ENCODE results near the gene SRSF7. TPM values are rescaled to one million over a fixed set of nuclear protein-coding genes. Genes with fewer than 3 reads are reported as not detected.
"Not testable (repeated sequence)": the region's sequence is repeated elsewhere in the genome, so short reads cannot be mapped to it uniquely, and the experiment has no call there.

Gene SRSF7
- 99.0 TPM for polyA plus RNA-seq (2013, experiment 1 of 2)
- 108 TPM for polyA plus RNA-seq (2013, experiment 2 of 2)

DNA sequence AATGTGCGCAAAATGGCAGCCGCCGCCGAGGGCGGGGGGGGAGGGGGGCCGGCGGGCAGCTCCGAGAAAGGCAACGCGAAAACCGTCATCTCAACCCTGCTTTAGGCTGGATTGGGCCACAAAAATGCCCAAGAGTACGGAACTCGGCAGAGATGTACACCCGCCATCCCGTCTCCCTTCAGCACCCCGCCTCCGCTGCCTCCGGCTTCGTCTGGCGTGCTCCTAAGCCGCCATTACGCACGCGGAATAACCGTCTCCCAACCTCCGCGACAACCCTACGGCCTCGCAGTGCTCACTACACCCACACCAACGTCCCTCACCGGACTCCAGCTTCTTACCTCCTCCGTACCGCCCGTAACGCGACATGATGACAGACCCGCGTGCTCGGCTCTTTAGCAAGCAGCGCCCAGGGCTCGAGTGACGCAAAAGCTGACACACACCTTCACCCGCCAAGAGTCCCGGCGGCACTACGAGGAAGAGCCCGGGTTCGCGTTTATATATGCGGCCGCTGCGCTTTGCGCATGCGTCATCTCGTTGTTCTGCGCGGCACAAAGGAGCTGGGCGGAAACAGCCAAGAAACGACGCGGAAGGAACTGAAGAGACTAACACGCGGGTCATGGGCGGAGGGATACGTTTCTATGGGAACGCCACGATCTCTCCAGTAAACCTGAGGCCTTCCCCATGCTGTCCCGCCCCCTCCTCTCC lies at the start of gene SRSF7:
SRSF7 (minus strand) TSS at position 471 of the 705 bp plus-strand sequence; CDS start at position 366, 105 bp downstream.
- Histone ChIP-seq H3K36me3 (ENCODE audit: control insufficient read depth in 1 of 2, insufficient read depth in 2 of 2, low read depth in 1 of 2, low read length in 2 of 2) (peaks cover 9 to 39% of the 10 kb centered on the region in 2 experiments), H3K79me1 (replicated peaks; ENCODE audit: low read length, poor library complexity, severe bottlenecking) (no peaks in the 10 kb centered on the region), H2AK5ac (ENCODE audit: low read length, severe bottlenecking) (peak within 1 kb of the TSS; percentile 36), H2BK15ac (ENCODE audit: low read depth, poor library complexity, severe bottlenecking) (peak within 1 kb of the TSS; percentile 44), H4K91ac (ENCODE audit: low read length) (peak within 1 kb of the TSS; percentile 97), H2AFZ (ENCODE audit: low read depth, low read length) (peak within 1 kb of the TSS; percentile 91), H3K4me1 (ENCODE audit: control insufficient read depth, insufficient read depth, low read depth, low read length) (peaks cover 6% of the 10 kb centered on the region), H3K27ac (ENCODE audit: low read length, poor library complexity, severe bottlenecking) (peak within 1 kb of the TSS; percentile 86), H3K27me3 (ENCODE audit: control insufficient read depth in 1 of 2, insufficient read depth in 1 of 2, low read length in 2 of 2) (no peaks in the 10 kb centered on the region), H3K4ac (ENCODE audit: low read depth in 1 of 2, low read length in 2 of 2) (peak within 1 kb of the TSS; percentile 77 to 99), H2BK5ac (ENCODE audit: low read depth, low read length, poor library complexity, severe bottlenecking) (peak within 1 kb of the TSS; percentile 71), H3K14ac (ENCODE audit: low read length in 2 of 2) (peak within 1 kb of the TSS in 1 of 2 experiments; percentile 78), H3K9me3 (ENCODE audit: control insufficient read depth, low read length) (no peaks in the 10 kb centered on the region), H2BK120ac (ENCODE audit: low read depth, low read length) (peak within 1 kb of the TSS; percentile 64), H3K23ac (ENCODE audit: low read length in 2 of 2) (peak within 1 kb of the TSS in 1 of 2 experiments; percentile 42), H3K9ac (ENCODE audit: low read length) (peak within 1 kb of the TSS; percentile 100), H3K18ac (ENCODE audit: low read depth in 1 of 2, low read length in 2 of 2) (peak within 1 kb of the TSS; percentile 92 to 99), H3K4me3 (ENCODE audit: insufficient read depth in 1 of 2, low read depth in 1 of 2, low read length in 2 of 2) (peak within 1 kb of the TSS; percentile 88 to 100), H2BK12ac (ENCODE audit: low read length in 2 of 2) (peak within 1 kb of the TSS; percentile 73 to 79), H4K8ac (ENCODE audit: low read length) (peak within 1 kb of the TSS; percentile 97), H3K4me2 (ENCODE audit: low read length, poor library complexity, severe bottlenecking) (peak within 1 kb of the TSS; percentile 73)
- WGBS, result under 1% methylated on average over 65 of the region's 68 CpGs
- DNase-seq, result peak; percentile 100

DNA sequence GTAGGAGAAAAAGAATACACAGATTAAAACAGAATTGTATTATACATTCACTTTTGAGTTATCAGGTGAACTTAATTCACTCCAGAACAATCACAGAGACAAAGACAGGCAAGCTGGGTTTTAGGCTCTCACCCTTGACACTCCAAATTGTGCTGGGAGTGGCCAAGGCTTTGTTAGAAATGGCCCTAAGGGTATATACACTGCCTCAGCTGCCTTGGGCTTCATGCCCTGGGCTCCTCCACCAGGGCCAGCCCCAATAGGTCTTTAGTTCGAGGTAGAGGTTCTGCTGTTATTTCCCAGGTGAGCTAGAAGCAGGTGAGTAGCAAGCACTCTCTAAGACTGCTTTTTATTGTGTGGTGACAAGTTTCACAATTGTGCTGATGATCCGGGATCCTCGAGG lies 46.8 kb upstream of the SRSF7 start:
- no peak overlapping the region for H2BK12ac ChIP-seq (ENCODE audit: low read length in 2 of 2)
- no peak overlapping the region for H2BK15ac ChIP-seq (ENCODE audit: low read depth, poor library complexity, severe bottlenecking)
- no peak overlapping the region for H3K9ac ChIP-seq (ENCODE audit: low read length)
- WGBS, result 95% methylated on average over 3 of the region's 3 CpGs
- H3K27ac ChIP-seq (ENCODE audit: low read length, poor library complexity, severe bottlenecking), result no peak overlapping the region
- H3K4ac ChIP-seq (ENCODE audit: low read depth in 1 of 2, low read length in 2 of 2), result no peak overlapping the region
- H2BK5ac ChIP-seq (ENCODE audit: low read depth, low read length, poor library complexity, severe bottlenecking), result no peak overlapping the region
- no peak overlapping the region for H2BK120ac ChIP-seq (ENCODE audit: low read depth, low read length)
- peaks cover 2% of the 10 kb centered on the region for H3K4me1 ChIP-seq (ENCODE audit: control insufficient read depth, insufficient read depth, low read depth, low read length)
- no peak overlapping the region for H3K14ac ChIP-seq (ENCODE audit: low read length in 2 of 2)
- H2AFZ ChIP-seq (ENCODE audit: low read depth, low read length), result no peak overlapping the region
- no peak overlapping the region for H2AK5ac ChIP-seq (ENCODE audit: low read length, severe bottlenecking)
- no peak overlapping the region for H3K4me3 ChIP-seq (ENCODE audit: insufficient read depth in 1 of 2, low read depth in 1 of 2, low read length in 2 of 2)
- no peaks in the 10 kb centered on the region for H3K9me3 ChIP-seq (ENCODE audit: control insufficient read depth, low read length)
- no peak overlapping the region for H4K91ac ChIP-seq (ENCODE audit: low read length)
- H4K8ac ChIP-seq (ENCODE audit: low read length), result no peak overlapping the region
- no peaks in the 10 kb centered on the region for H3K27me3 ChIP-seq (ENCODE audit: control insufficient read depth in 1 of 2, insufficient read depth in 1 of 2, low read length in 2 of 2)
- no peak overlapping the region for H3K4me2 ChIP-seq (ENCODE audit: low read length, poor library complexity, severe bottlenecking)
- DNase-seq, result no peak
- H3K36me3 ChIP-seq (ENCODE audit: control insufficient read depth in 1 of 2, insufficient read depth in 2 of 2, low read depth in 1 of 2, low read length in 2 of 2), result peaks cover 13 to 24% of the 10 kb centered on the region in 2 experiments
- no peak overlapping the region for H3K23ac ChIP-seq (ENCODE audit: low read length in 2 of 2)
- no peak overlapping the region for H3K18ac ChIP-seq (ENCODE audit: low read depth in 1 of 2, low read length in 2 of 2)
- peaks cover 3% of the 10 kb centered on the region for H3K79me1 ChIP-seq (replicated peaks; ENCODE audit: low read length, poor library complexity, severe bottlenecking)

DNA sequence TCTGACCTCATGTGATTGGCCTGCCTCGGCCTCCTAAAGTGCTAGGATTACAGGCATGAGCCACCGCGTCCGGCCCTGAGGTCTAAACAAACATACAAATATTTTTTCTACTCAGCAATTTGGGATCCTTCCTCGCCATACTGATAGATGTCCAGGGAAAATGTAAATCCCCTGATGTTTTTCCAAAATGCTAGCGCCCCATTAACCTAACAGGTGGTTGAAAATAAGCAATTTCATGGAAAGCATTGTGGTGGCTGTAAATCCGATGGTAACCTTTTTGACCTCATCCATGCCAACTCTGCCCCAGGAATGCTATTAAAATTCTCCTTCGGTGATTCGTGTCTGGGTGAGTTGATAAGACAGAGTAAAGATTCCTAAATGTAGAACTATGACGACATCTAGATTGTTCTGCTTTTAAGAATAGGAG lies 46.1 kb upstream of the SRSF7 start:
- H3K14ac ChIP-seq (ENCODE audit: low read length in 2 of 2), result no peak overlapping the region
- no peak overlapping the region for H3K4ac ChIP-seq (ENCODE audit: low read depth in 1 of 2, low read length in 2 of 2)
- no peak overlapping the region for H4K8ac ChIP-seq (ENCODE audit: low read length)
- no peak overlapping the region for H3K9ac ChIP-seq (ENCODE audit: low read length)
- H2BK5ac ChIP-seq (ENCODE audit: low read depth, low read length, poor library complexity, severe bottlenecking), result no peak overlapping the region
- H3K36me3 ChIP-seq (ENCODE audit: control insufficient read depth in 1 of 2, insufficient read depth in 2 of 2, low read depth in 1 of 2, low read length in 2 of 2), result peaks cover 8 to 18% of the 10 kb centered on the region in 2 experiments
- no peak overlapping the region for H2AK5ac ChIP-seq (ENCODE audit: low read length, severe bottlenecking)
- H3K4me3 ChIP-seq (ENCODE audit: insufficient read depth in 1 of 2, low read depth in 1 of 2, low read length in 2 of 2), result no peak overlapping the region
- H3K18ac ChIP-seq (ENCODE audit: low read depth in 1 of 2, low read length in 2 of 2), result no peak overlapping the region
- H3K27ac ChIP-seq (ENCODE audit: low read length, poor library complexity, severe bottlenecking), result no peak overlapping the region
- H3K4me1 ChIP-seq (ENCODE audit: control insufficient read depth, insufficient read depth, low read depth, low read length), result peaks cover 2% of the 10 kb centered on the region
- no peak overlapping the region for H2BK12ac ChIP-seq (ENCODE audit: low read length in 2 of 2)
- peak; percentile 23 for DNase-seq
- no peak overlapping the region for H3K4me2 ChIP-seq (ENCODE audit: low read length, poor library complexity, severe bottlenecking)
- H3K79me1 ChIP-seq (replicated peaks; ENCODE audit: low read length, poor library complexity, severe bottlenecking), result peaks cover 3% of the 10 kb centered on the region
- no peak overlapping the region for H3K23ac ChIP-seq (ENCODE audit: low read length in 2 of 2)
- no peaks in the 10 kb centered on the region for H3K27me3 ChIP-seq (ENCODE audit: control insufficient read depth in 1 of 2, insufficient read depth in 1 of 2, low read length in 2 of 2)
- WGBS, result 75% methylated on average over 7 of the region's 10 CpGs
- no peaks in the 10 kb centered on the region for H3K9me3 ChIP-seq (ENCODE audit: control insufficient read depth, low read length)
- H2BK120ac ChIP-seq (ENCODE audit: low read depth, low read length), result no peak overlapping the region
- no peak overlapping the region for H4K91ac ChIP-seq (ENCODE audit: low read length)
- no peak overlapping the region for H2AFZ ChIP-seq (ENCODE audit: low read depth, low read length)
- H2BK15ac ChIP-seq (ENCODE audit: low read depth, poor library complexity, severe bottlenecking), result no peak overlapping the region

DNA sequence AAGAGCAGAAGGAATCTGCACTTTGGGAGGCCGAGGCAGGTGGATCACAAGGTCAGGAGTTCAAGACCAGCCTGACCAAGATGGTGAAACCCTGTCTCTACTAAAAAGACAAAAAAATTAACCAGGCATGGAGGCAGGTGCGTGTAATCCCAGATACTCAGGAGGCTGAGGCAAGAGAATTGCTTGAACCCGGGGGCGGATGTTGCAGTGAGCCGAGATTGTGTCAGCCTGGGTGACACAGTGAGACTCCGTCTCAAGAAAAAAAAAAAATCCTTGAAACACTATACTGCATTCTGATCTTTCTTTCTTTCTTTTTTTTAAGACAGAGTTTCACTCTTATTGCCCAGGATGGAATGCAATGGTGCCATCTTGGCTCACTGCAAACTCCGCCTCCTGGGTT lies 43.9 kb upstream of the SRSF7 start:
- H2BK15ac ChIP-seq (ENCODE audit: low read depth, poor library complexity, severe bottlenecking); H2BK12ac ChIP-seq (ENCODE audit: low read length in 2 of 2); H3K4me1 ChIP-seq (ENCODE audit: control insufficient read depth, insufficient read depth, low read depth, low read length); H2BK120ac ChIP-seq (ENCODE audit: low read depth, low read length); H3K14ac ChIP-seq (ENCODE audit: low read length in 2 of 2); H3K18ac ChIP-seq (ENCODE audit: low read depth in 1 of 2, low read length in 2 of 2); DNase-seq; H2BK5ac ChIP-seq (ENCODE audit: low read depth, low read length, poor library complexity, severe bottlenecking); H4K91ac ChIP-seq (ENCODE audit: low read length); H3K27ac ChIP-seq (ENCODE audit: low read length, poor library complexity, severe bottlenecking); H3K27me3 ChIP-seq (ENCODE audit: control insufficient read depth in 1 of 2, insufficient read depth in 1 of 2, low read length in 2 of 2); H3K79me1 ChIP-seq (replicated peaks; ENCODE audit: low read length, poor library complexity, severe bottlenecking); H2AK5ac ChIP-seq (ENCODE audit: low read length, severe bottlenecking); H3K4me2 ChIP-seq (ENCODE audit: low read length, poor library complexity, severe bottlenecking); H3K9me3 ChIP-seq (ENCODE audit: control insufficient read depth, low read length); H4K8ac ChIP-seq (ENCODE audit: low read length); H3K4me3 ChIP-seq (ENCODE audit: insufficient read depth in 1 of 2, low read depth in 1 of 2, low read length in 2 of 2); H3K9ac ChIP-seq (ENCODE audit: low read length); H3K4ac ChIP-seq (ENCODE audit: low read depth in 1 of 2, low read length in 2 of 2); H2AFZ ChIP-seq (ENCODE audit: low read depth, low read length); H3K23ac ChIP-seq (ENCODE audit: low read length in 2 of 2): not testable (repeated sequence)
- over 99% methylated on average over 7 of the region's 7 CpGs for WGBS
- peaks cover 0 to 14% of the 10 kb centered on the region in 2 experiments for H3K36me3 ChIP-seq (ENCODE audit: control insufficient read depth in 1 of 2, insufficient read depth in 2 of 2, low read depth in 1 of 2, low read length in 2 of 2)

All from mesenchymal stem cell (in vitro differentiated cells and primary cell).